Vagina (tissue), 2 donors: ENCODE results near the gene INTU.

Source experiments
- CTCF ChIP-seq, 3 experiments: fragments of 450-650 bp in 2 of 3; fragments of 200-600 bp in 1 of 3; sonication (generic) in 1 of 3; IDR thresholded peaks; one replicate each; pipeline ENCODE4 v1.5.1; 2017 to 2019; ENCODE audit warnings: antibody characterized with exemption in 3 of 3, mild to moderate bottlenecking in 2 of 3, moderate library complexity in 2 of 3
- POLR2A ChIP-seq, 2 donors: fragments of 450-650 bp; IDR thresholded peaks; one replicate each; pipeline ENCODE4 v1.6.1; 2017; ENCODE audit warnings: antibody characterized with exemption in 2 of 2, mild to moderate bottlenecking in 2 of 2, moderate library complexity in 2 of 2
- POLR2AphosphoS5 ChIP-seq, 2 donors: sonication (generic); formaldehyde crosslinking; IDR thresholded peaks; one replicate each; pipeline ENCODE4 v1.9.0; 2017; ENCODE audit warnings: antibody characterized with exemption in 2 of 2, mild to moderate bottlenecking in 2 of 2, low read depth in 1 of 2; ENCODE audit not compliant: insufficient read depth in 1 of 2

DNA sequence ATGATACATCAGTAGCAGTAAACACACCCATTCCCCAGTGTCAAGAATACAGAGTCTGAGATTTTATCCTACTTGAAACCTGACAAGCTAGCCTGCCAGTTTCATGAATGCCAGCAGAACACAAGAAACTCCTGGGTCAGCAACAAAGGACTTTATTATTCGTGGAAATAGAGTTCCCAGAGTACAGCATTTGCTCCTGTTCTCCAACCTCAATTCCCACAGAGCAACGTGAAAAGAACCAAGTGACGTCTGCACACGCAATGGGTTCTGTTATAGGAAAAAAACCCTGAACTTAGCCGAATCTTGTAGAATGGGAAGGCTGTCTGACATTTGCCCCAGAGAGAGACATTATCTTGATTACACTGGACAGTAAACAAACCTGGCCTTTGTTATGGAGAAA is 23.3 kb upstream of the INTU start:
- TF ChIP-seq POLR2AphosphoS5 (IDR thresholded peaks at IDR 0.05; ENCODE audit: insufficient read depth in 1 of 2, low read depth in 1 of 2) (no peak), CTCF (IDR thresholded peaks at IDR 0.05) (no peak), POLR2A (IDR thresholded peaks at IDR 0.05) (no peak)
